Glomerular endothelial cell (primary cell): ENCODE measurements around the gene POLK. TPM values are rescaled to one million over a fixed set of nuclear protein-coding genes. Genes with fewer than 3 reads are reported as not detected.
"Not testable (repeated sequence)": the region's sequence is repeated elsewhere in the genome, so short reads cannot be mapped to it uniquely, and the experiment has no call there.

Source experiments
- DNase-seq: peaks from one replicate; pipeline ENCODE4 v3.0.0-alpha.2; 2011; ENCODE audit warnings: low read depth, low spot score; ENCODE audit errors: extremely low read depth
- total RNA-seq: library from RNA; depleted of rRNA; stranded (reverse); fragments of >200 nt; gene quantifications from 2 replicates; pipeline ENCODE4 v1.2.3, GENCODE V29; 2015

Gene POLK
- total RNA-seq, 1 donor from 2014 or later = 26.1 TPM

DNA sequence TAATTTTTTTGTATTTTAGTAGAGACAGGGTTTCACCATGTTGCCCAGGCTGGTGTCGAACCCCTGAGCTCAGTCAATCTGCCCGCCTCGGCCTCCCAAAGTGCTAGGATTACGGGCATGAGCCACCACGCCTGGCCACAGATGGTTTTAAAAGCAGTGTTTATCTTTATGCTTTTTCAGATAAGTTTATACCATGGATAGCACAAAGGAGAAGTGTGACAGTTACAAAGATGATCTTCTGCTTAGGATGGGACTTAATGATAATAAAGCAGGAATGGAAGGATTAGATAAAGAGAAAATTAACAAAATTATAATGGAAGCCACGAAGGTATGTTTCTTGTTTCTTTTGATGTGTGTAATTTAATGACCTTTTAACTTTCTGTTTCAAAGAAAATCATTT lies 35.1 kb downstream of the POLK start:
- no peak for DNase-seq

DNA sequence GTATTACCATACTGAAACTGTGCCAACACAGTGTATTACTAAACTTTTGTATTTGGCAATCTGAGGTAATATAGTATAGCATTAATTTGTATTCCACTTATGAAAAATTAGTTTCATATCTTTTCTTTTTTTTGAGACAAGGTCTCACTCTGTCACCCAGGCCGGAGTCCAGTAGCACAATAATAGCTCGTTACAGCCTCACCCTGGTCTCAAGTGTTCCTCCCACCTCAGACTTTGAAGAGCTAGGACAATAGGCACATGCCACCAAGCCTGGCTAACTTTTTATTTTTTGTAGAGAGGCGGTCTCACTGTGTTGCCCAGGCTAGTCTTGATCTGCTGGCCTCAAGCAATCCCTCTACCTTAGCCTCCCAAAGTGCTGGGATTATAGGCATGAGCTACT lies 36.1 kb downstream of the POLK start:
- no peak for DNase-seq

GRCh38 chr5:75550597-75550996 lies 38.9 kb downstream of the POLK start:
- DNase-seq = no peak

- no peak for DNase-seq
Observed at GRCh38 chr5:75551471-75551870, 39.8 kb downstream of the POLK start.

DNA sequence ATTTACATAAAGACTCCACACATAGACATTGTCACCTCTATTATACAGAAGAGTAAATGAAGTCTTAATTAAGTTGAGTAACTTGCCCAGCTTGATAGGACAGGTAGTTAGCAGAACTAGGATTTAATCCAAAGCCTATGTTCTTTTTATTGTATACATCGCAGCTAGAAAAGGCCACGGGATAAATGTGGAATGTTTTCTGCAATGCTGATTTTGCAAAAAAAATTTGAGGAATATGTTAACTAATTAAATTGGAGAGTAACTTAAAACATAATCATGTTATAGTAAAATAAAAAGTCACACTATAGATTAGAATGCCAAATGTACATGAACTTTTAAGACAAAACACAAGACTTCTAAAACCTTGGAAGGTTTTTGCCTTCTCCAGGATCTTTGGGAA lies 41.1 kb downstream of the POLK start:
- DNase-seq = no peak

GRCh38 chr5:75553358-75553757 lies 41.7 kb downstream of the POLK start:
- DNase-seq = no peak

GRCh38 chr5:75558221-75558620 lies 46.5 kb downstream of the POLK start:
- no peak for DNase-seq

DNA sequence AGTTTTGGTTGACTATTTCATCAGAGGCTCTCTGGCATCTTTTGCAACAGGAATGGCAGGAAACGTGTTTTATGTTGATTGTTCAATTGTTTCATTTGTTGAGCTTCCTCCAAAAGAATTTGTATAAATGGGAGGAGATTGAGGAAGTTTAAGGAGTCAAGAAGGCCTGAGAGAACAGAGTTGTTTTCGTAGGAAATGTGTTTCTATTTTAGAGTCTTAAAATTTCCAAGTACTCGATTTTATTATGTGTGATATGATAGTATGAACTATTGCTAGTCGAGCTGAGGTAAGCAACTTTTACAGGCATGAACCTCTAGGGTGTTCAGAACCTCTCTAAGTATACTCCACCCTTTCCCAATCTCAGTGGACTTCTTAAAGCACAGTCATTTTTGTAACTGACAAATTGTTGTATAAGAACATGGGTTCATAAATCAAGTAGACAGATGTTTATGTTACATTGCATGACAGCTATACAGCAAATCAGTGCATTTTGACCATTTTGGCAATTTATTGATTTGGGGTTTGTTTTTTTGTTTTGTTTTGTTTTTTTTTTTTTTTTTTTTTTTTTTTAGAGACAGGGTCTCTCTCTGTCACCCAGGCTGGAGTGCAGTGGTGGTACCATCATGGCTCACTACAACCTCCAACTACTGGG lies 47.4 kb downstream of the POLK start:
- peak; percentile 79 for DNase-seq

DNA sequence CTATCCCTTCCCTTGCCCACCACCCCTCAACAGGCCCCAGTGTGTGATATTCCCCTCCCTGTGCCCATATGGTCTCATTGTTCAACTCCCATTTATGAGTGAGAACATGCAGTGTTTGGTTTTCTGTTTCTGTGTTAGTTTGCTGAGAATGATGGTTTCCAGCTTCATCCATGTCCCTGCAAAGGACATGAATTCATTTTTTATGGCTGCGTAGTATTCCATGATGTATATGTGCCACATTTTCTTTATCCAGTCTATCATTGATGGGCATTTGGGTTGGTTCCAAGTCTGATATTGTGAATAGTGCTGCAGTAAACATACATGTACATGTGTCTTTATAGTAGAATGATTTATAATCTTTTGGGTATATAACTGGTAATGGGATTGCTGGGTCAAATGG lies 49.0 kb downstream of the POLK start:
- not testable (repeated sequence) for DNase-seq

DNA sequence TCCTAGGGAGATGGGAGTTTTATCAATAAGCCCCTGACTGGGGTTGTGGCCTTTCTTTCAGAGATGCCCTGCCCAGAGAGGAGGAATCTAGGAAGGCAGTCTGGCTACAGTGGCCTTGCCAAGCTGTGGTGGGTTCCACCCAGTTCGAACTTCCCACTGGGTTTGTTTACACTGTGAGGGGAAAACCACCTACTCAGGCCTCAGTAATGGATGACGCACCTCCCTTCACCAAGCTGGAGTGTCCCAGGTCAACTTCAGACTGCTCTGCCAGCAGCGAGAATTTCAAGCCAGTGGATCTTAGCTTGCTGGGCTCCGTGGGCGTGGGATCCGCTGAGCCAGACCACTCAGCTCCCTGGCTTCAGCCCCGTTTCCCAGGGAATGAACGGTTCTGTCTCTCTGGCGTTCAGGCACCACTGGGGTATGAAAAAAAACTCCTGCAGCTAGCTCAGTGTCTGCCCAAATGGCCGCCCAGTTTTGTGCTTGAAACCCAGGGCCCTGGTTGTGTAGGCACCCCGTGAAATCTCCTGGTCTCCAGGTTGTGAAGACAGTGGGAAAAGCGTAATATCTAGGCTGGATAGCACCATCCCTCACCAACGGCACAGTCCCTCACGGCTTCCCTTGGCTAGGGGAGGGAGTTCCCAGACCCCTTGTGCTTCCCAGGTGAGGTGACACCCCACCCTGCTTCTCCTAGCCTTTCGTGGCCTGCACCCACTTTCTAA lies 54.5 kb downstream of the POLK start:
- not testable (repeated sequence) for DNase-seq

GRCh38 chr5:75566710-75567309 lies 55.1 kb downstream of the POLK start:
- DNase-seq = peak; percentile 92

DNA sequence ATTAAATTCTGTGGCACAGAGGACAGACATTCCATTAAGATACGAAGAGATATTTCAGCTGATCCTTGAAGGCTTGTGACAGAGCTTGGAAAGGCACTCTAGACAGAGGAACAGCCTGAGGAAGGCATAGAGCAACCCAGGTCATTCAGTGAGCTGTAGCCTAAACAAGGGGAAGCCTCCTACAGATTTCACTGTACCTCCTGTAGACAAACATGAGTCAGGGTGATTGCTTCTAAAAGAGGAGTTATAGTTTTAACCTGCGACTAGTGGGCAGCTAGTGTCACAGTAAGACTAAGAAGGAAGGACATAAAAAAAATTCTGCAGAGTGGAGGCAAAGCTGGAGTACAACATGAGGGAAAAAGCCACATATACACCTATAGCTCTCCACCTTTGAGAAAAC lies 56.0 kb downstream of the POLK start:
- DNase-seq = no peak

GRCh38 chr5:75568202-75568601 lies 56.5 kb downstream of the POLK start:
- no peak for DNase-seq

DNA sequence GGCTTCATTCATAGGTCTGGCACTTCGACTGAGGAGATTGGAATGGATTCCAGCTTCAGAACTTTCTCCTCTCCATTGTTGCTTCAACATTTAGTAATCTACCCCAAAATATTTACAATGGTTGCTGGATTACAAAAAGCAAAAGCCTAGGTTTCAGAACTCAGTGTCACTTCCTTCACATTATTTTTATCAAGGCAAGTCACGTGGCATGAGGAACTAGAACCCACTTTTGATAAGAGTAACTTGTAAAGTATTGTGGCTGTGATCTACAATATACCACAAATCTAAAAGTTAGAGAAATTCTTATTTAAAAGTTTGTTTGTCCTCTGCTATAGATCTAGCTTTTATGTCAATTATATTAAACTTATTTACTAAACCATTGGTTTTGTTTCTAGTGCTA lies 59.9 kb downstream of the POLK start:
- DNase-seq = no peak

- no peak for DNase-seq
Observed at GRCh38 chr5:75574791-75575190, 63.1 kb downstream of the POLK start.

DNA sequence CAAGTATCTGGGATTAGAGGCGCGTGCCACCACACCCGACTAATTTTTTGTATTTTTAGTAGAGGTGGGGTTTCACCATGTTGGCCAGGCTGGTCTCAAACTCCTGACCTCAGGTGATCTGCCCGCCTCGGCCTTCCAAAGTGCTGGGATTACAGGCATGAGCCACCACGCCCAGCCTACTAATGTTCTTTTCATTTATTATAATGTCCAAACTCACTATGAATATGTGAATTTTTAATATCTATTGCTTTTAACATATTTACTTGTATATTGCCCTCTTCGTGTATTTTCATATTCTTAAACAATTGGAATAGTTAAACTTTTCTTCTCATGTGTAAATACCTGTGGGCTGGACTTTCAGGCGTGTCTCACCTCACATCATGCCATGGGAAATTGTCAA lies 66.6 kb downstream of the POLK start:
- not testable (repeated sequence) for DNase-seq

DNA sequence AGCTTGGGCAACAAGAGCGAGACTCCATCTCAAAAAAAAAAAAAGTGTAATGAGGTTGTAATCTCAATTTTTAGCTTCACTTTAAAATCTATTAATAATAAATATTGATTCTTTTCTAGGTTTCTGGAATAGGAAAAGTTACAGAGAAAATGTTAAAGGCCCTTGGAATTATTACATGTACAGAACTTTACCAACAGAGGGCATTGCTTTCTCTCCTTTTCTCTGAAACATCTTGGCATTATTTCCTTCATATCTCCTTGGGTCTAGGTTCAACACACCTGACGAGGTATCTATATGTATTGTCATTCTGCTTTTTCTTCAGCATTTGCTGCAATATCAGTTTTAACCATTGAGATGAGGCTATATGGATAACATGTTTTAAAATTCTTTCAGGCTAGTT lies 73.0 kb downstream of the POLK start:
- no peak for DNase-seq

- DNase-seq = no peak
Observed at GRCh38 chr5:75588666-75589065, 77.0 kb downstream of the POLK start.

GRCh38 chr5:75600535-75600934 lies 88.8 kb downstream of the POLK start:
- DNase-seq = no peak

DNA sequence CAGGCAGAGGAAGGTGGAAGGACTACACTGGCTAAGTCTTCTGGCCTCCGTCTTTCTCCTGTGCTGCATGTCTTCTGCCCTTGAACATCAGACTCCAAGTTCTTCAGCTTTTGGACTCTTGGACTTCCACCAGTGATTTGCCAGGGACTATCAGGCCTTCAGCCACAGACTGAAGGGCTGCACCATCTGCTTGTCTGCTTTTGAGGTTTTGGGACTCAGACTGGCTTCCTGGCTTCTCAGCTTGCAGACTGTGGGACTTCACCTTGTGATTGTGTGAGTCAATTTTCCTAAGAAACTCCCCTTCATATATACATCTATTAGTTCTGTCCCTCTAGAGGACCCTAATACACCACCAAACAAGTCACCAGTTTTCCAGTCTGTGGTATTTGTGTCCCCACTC lies 89.9 kb downstream of the POLK start:
- no peak for DNase-seq

DNA sequence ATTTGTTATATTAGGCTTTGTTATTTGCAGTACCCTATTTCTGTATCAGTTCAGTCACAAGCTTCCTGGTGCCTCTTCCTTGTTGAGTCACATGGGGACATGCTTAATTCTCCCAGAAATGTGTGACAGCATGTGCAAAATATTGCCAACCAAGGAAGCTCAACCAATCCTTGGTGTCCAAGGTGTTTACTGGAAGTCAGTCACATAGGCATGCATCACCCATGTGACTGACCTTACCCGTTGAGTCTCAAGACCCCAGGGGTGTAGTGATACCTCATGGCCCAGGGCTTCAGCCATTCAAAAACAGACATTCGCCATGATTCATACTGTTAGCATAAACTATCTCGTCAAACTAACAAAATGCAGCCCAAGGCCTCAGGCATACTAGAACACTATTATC lies 90.3 kb downstream of the POLK start:
- DNase-seq = no peak

GRCh38 chr5:75603371-75603770 lies 91.7 kb downstream of the POLK start:
- no peak for DNase-seq
